ENCODE data around the gene MYBBP1A.

The MYBBP1A gene

GRCh38 chr17:4565209-4566141 is 10.3 kb upstream of the MYBBP1A start:
- DNase-seq: no peak

GRCh38 chr17:4562015-4562969 is 7.1 kb upstream of the MYBBP1A start:
- DNase-seq: no peak

DNA sequence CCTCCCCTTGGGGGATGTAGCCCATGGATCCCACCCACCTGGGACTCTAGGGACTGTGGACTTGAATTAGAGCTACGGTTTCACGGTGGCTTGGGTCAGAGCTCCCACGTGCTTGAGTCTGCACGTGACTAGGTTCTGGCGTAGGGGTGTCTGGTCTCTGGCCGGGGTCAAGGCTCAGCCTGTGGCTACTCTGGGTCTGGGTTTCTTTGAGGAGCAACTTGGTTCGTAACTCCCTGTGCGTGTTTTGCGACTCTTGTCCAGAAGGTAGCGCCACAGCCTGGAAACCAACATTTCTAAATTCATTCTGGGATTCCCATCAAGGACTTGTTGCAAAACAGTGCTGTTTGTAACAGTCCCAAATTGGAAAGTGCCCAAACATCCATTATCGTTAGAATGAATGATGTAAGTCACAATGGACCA is 5.7 kb upstream of the MYBBP1A start:
- DNase-seq: no peak

- no peak for DNase-seq
These were observed 5.2 kb upstream of the MYBBP1A start, which contains the start of gene GGT6 for GRCh38 chr17:4560421-4560820. Gene GGT6, minus strand, starts transcription at chr17:4560577. Its CDS starts 56 bp downstream, at chr17:4560521.

- no peak for DNase-seq
These were observed 4.8 kb upstream of the MYBBP1A start for GRCh38 chr17:4559966-4560365.

- no peak for DNase-seq
These were observed 4.1 kb upstream of the MYBBP1A start for GRCh38 chr17:4559139-4559791.

DNA sequence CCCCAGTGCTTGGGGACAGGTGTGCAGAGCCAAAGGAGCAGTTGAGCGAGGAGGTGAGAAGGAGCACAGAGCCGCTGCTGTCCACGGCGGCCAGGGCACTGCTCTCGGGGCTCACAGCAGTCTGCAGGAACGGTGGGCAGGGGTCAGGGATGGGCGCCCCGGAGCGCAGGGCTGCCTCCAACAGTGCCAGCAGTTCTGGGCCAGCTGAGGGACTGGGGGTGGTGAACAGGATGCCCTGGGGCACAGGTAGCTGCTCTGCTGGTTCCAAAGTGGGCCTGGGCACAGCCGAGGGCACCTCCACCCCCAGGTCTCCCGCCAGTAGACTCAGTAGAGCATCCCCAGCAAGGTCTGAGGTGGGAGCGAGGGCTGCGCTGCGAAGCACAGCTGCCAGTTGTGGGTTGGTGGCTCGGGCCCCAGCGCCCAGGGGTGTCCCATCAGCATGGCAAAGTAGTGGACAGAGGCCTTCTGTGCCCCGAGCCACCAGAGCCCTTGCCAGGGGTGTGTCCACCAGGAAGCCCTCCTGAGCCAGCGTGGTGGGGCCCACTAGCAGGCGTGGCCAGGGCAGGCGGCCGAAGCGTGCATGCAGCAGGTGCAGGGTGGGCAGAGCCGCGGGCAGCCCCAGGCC is 3.3 kb upstream of the MYBBP1A start:
- DNase-seq: no peak

DNA sequence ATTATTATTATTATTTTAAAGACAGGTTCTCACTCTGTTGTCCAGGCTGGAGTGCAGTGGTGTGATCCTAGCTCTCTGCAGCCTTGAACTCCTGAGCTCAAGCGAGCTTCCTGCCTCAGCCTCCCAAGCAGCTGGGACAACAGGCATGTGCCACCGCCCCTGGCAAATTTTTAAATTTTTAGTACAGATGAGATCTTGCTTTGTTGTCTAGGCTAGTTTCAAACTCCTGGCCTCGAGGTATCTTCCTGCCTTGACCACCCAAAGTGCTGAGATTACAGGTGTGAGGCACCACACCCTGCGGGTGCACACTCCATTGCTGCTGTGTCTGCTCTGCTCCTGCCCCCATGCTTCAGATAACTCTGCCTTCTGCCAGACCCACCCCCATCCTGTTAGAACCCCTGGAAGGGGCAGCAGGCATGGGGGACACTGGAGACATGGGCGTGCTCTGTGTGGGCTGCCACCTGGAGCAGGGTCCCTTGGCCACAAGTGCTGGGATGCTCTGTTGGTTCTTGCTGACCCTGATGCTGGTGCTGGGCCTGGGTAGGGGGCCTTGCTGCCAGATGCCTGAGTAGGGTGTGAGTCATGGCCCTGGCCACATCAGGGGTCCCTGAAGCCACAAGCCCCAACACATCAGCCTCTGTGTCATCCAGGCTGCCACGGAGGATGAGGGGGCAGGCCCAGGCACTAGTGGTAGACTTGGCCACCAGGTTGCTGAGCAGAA is 2.6 kb upstream of the MYBBP1A start:
- DNase-seq: no peak

DNA sequence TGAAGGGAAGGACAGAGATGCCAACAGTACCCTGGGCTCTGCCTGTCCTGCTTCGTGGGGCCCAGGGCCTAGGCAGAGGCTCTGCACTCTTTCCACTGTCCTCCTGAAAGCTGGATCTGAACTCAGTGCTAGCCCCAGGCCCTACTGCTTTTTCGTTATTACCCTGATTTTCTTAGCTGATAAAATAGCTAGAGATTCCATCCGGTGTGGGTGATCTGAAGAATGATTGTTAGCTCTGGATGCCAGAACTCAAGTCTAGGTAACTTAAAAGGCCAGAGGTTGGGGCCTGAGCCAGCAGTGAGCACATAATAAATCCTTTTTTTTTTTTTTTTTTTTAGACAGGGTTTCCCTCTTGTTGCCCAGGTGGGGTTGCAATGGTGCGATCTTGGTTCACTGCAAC is 1.8 kb upstream of the MYBBP1A start:
- no peak for DNase-seq

DNA sequence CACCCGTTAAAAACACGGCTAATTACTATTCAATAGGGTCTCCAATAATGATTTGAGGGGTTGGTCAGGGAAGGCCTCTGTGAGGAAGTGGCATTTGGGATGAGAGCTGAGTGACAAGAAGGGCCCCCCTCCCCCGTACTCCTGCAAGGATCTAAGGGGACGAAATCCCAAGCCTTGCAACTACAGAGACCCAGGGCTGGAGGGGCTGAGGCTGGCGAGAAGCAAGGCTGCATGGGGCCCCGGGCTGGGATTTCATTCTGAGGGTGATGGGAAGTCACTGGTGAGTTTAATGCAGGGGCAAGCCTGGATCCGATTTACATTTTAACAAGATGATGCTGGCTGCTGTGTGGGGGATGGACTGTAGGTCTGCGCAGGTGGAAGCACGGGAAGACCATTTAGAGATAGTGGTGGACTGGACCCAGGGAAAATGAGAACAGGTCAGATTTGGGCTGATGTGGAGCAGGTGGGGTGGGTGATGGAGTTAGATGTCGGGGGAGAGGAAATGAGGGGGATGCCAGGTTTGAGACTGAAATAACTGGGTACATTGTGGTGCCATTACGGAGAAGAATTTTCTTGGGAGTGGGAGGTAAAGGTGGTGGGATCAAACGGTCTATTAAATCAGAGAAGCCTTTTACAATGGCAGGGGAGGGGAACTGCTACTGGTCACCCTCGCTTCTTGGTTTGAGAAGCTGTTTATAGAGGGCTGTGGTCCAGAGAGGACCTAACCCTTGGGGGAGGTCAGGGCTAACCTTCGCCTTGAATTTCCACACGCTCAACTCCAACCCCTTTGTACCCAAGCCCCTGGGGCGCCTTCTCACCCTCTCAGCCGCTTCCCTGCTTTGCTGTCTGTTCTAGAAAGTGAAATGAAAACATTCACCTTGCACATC is 932 bp upstream of the MYBBP1A start:
- no peak for DNase-seq

- no peak for DNase-seq
These were observed 665 bp downstream of the MYBBP1A start for GRCh38 chr17:4554441-4554996.

- DNase-seq: no peak
These were observed 1.5 kb downstream of the MYBBP1A start for GRCh38 chr17:4553669-4554068.

- DNase-seq: no peak
These were observed 3.2 kb downstream of the MYBBP1A start for GRCh38 chr17:4551796-4552525.

GRCh38 chr17:4551141-4551540 is 4.0 kb downstream of the MYBBP1A start:
- DNase-seq: no peak

- DNase-seq: no peak
These were observed 4.6 kb downstream of the MYBBP1A start for GRCh38 chr17:4550534-4551039.

- no peak for DNase-seq
These were observed 5.2 kb downstream of the MYBBP1A start for GRCh38 chr17:4549781-4550533.

DNA sequence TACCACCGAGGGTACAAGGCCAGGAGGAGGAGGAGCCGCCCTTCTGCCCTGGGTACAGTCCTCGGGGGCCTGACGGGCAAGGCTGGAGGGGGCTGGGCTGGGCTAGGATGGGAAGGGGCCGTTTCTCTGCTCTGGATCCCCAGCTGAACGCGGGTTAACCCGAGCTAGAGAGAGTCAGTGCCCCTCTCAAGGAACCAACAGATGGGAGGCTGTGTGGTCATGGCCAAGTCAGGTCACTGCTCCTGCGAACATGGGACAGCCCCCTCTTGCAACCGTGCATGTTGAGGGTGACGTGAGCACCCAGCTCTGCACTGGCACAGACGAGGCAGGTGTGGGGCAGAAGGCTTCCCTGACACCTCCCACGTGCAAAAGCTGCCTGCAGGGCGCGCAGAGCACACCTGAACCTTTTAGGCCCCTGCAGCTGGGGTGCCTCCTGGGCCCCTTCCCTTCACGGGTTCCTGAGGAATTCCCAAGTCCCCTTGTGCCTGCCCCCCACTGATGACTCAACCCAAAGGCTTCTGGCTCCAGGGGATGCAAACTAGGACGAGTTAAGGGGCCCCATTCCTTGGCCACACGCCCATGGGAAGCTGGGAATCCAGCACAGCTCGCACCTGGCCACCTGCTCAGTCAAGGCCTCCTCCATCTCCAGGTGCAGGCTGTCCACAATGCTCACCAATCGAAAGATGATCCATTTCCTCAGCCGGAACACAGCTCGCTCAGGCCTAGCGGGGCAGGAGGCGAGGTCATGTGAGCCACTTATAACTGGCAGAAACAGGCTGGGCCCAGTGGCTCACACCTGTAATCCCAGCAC is 6.3 kb downstream of the MYBBP1A start:
- no peak for DNase-seq

GRCh38 chr17:4548061-4548461 is 7.1 kb downstream of the MYBBP1A start:
- no peak for DNase-seq

All from cortex of kidney (tissue), 1 donor.